Measurements from ENCODE around the gene CNTNAP2. TPM values are rescaled to one million over a fixed set of nuclear protein-coding genes. Genes with fewer than 3 reads are reported as not detected.

CNTNAP2 gene
- total and polyA plus RNA-seq, 2 of the 4 experiments (the other 2 are of a cell fraction) = not detected

DNA sequence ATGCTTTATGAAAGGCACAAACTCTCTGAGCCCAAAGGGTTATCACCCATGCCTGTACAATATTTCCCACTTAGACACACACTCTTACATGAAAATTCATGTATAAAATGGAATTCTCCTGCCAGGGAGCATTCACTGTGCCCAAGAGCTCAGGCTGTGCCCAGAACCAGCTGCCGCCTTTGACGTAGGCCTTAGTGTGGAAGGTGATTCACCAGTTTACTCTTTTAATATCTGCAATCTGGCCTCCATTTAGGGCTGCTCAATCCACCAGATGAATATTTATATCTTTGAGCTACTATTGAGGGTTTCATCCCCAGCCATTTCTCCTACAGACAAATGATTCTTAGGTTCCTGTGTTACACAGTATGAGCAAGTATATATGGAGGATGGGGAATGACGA is 849.7 kb downstream of the CNTNAP2 start:
- TF ChIP-seq RAD21 (IDR thresholded peaks at IDR 0.05; ENCODE audit: low read length) (no peak), BHLHE40 (IDR thresholded peaks at IDR 0.05; ENCODE audit: low read depth, low read length) (no peak), MAFK (IDR thresholded peaks at IDR 0.05; ENCODE audit: low read depth, low read length) (no peak), FOS (IDR thresholded peaks at IDR 0.05; ENCODE audit: low read depth, low read length) (no peak)
- ATAC-seq (ENCODE audit: low read depth) (no peak), DNase-seq (no peak)
- in situ Hi-C loops (cut with MboI; ENCODE audit: low sequenced_read_pairs) = no loop called here
- no peak overlapping the region for H2BK120ac ChIP-seq (ENCODE audit: low read depth, low read length)
- no peak overlapping the region for H4K91ac ChIP-seq (ENCODE audit: insufficient read depth, low read depth, low read length)
- H3K14ac ChIP-seq (replicated peaks; ENCODE audit: low read depth, low read length) = no peak overlapping the region
- no peak overlapping the region for H3K56ac ChIP-seq (ENCODE audit: extremely low read depth, insufficient read depth, low read length)
- H3K18ac ChIP-seq (ENCODE audit: low read depth, low read length) = no peak overlapping the region
- H3K79me1 ChIP-seq (ENCODE audit: low read depth in 1 of 2, low read length in 2 of 2) = no peaks in the 10 kb centered on the region
- H2AFZ ChIP-seq (replicated peaks; ENCODE audit: low read length, poor library complexity) = no peak overlapping the region
- H3K9ac ChIP-seq (ENCODE audit: low read depth, low read length) = no peak overlapping the region
- H3K23ac ChIP-seq (ENCODE audit: low read depth, low read length) = no peak overlapping the region
- CTCF ChIA-PET = no interaction called here
- no peak overlapping the region for H2AK5ac ChIP-seq (ENCODE audit: low read depth, low read length)
- H3K4me1 ChIP-seq (ENCODE audit: control insufficient read depth, insufficient read depth, low read length) = no peaks in the 10 kb centered on the region
- H3K27ac ChIP-seq (ENCODE audit: insufficient read depth, low read length) = no peak overlapping the region
- intact Hi-C loops (cut with micrococcal nuclease) = no loop called here
- no peak overlapping the region for H4K5ac ChIP-seq (ENCODE audit: low read depth, low read length)
- WGBS, 2 experiments (ENCODE audit: extremely low coverage in 2 of 2, insufficient read length in 1 of 2) = no CpG with 5 or more reads among the region's 3 CpGs
- H3K9me1 ChIP-seq (ENCODE audit: insufficient read depth, low read length) = no peaks in the 10 kb centered on the region
- H3K4ac ChIP-seq (ENCODE audit: low read depth, low read length) = no peak overlapping the region
- H4K8ac ChIP-seq (ENCODE audit: low read depth in 2 of 2, low read length in 2 of 2) = no peak overlapping the region
- H2BK5ac ChIP-seq (ENCODE audit: low read depth, low read length, poor library complexity, severe bottlenecking) = no peak overlapping the region
- no peaks in the 10 kb centered on the region for H3K36me3 ChIP-seq (ENCODE audit: control insufficient read depth, insufficient read depth, low read length)
- no peak overlapping the region for H3K4me2 ChIP-seq (ENCODE audit: low read depth, low read length)
- H3K4me3 ChIP-seq (ENCODE audit: insufficient read depth, low read depth, low read length) = no peak overlapping the region
- dilution Hi-C loops (cut with HindIII; ENCODE audit: low sequenced_read_pairs, unreplicated experiment) = no loop called here
- no TSS peak for BruUV-seq (replicated peaks)
- no peaks in the 10 kb centered on the region for H3K27me3 ChIP-seq (ENCODE audit: control insufficient read depth, insufficient read depth, low read length)
- H2BK20ac ChIP-seq (ENCODE audit: low read depth, low read length) = no peak overlapping the region
- H4K20me1 ChIP-seq (ENCODE audit: insufficient read depth, low read length) = no peaks in the 10 kb centered on the region
- H2BK15ac ChIP-seq (ENCODE audit: low read depth, low read length) = no peak overlapping the region
- H2AK9ac ChIP-seq (replicated peaks; ENCODE audit: low read depth, low read length, poor library complexity) = no peak overlapping the region
- POLR2A ChIA-PET (ENCODE audit: unreplicated experiment) = no interaction called here
- H3K9me3 ChIP-seq (ENCODE audit: control insufficient read depth, insufficient read depth, low read length) = peaks cover 3% of the 10 kb centered on the region; the same call in 1 of the 2 replicates
